Measurements from ENCODE around the gene IGF1R. TPM values are rescaled to one million over a fixed set of nuclear protein-coding genes. Genes with fewer than 3 reads are reported as not detected.

IGF1R gene
- total and polyA plus RNA-seq, 2 donors (not counting 3 experiments of a cell fraction or from before 2014, with no cell fraction given), result 16.1 to 59.1 TPM

DNA sequence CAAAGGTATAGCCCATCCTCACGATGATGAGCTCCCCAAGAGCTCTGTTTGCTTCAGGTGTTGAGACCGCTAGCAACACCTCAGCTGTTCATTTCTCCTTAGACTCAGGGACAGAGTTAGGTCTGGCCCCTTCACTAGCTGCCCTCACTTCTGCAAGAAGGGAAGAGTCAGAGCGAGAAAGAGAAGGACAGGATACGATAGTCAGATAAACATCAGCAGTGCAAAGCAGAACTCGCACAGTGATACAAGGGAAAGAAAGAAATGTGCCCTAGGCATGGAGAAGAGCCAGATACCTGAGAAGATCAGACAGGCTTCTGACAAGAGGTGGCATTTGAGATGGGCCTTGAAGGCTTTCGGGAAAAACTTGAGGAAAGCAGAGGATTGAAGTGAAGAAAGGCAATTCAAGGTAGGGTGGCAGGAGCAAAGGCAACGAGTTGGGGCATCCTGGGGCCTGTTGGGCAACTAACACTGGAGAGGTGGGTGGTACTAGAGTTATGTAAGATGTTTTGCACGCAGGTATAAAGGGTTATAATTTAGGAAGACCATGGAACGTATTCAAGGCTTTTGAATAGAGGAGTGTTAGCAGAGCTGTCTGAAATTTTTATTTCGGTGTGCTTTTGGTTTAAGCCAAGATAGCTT lies 253.2 kb downstream of the IGF1R start:
- Histone ChIP-seq H3K4me3 (replicated peaks in 1 of 3; ENCODE audit: insufficient read depth in 1 of 3, low read depth in 1 of 3, low read length in 3 of 3) (no peak overlapping the region), H3K27me3 (ENCODE audit: control insufficient read depth in 2 of 2, insufficient read depth in 2 of 2, low read length in 2 of 2) (no peaks in the 10 kb centered on the region), H3K9me3 (replicated peaks; ENCODE audit: control insufficient read depth, insufficient read depth, low read length) (no peaks in the 10 kb centered on the region), H3K36me3 (ENCODE audit: control insufficient read depth in 2 of 2, extremely low read depth in 1 of 2, insufficient read depth in 2 of 2, low read length in 2 of 2) (peaks cover 0 to 7% of the 10 kb centered on the region in 2 experiments), H2AFZ (ENCODE audit: low read depth, low read length) (no peak overlapping the region), H3K27ac (ENCODE audit: insufficient read depth, low read depth, low read length) (no peak overlapping the region), H3K4me1 (ENCODE audit: control insufficient read depth, extremely low read depth, insufficient read depth, low read length) (peaks cover 47% of the 10 kb centered on the region), H3K9me1 (replicated peaks; ENCODE audit: control insufficient read depth, extremely low read depth, insufficient read depth, low read length) (no peaks in the 10 kb centered on the region), H3K9ac (replicated peaks; ENCODE audit: extremely low read depth, insufficient read depth, low read length) (no peak overlapping the region), H4K20me1 (replicated peaks; ENCODE audit: control insufficient read depth, extremely low read depth, insufficient read depth, low read length) (no peaks in the 10 kb centered on the region), H3K4me2 (ENCODE audit: insufficient read depth, low read length) (no peak overlapping the region), H3K79me2 (ENCODE audit: control insufficient read depth, insufficient read depth, low read length) (no peaks in the 10 kb centered on the region)
- TF ChIP-seq MYC (IDR thresholded peaks at IDR 0.05; ENCODE audit: low read depth, low read length) (no peak), FOS (IDR thresholded peaks at IDR 0.05; ENCODE audit: borderline replicate concordance, insufficient read depth, low read length) (no peak), JUN (IDR thresholded peaks at IDR 0.05; ENCODE audit: borderline replicate concordance, insufficient read depth, insufficient read length, low read depth) (no peak), POLR2A (IDR thresholded peaks at IDR 0.05; ENCODE audit: low read depth, low read length) (no peak), EZH2 (IDR thresholded peaks at IDR 0.05; ENCODE audit: borderline replicate concordance, low read depth, low read length, severe bottlenecking) (no peak), POLR2AphosphoS5 (IDR thresholded peaks at IDR 0.05; ENCODE audit: insufficient read depth, low read depth, low read length) (no peak), GATA2 (IDR thresholded peaks at IDR 0.05; ENCODE audit: insufficient read depth, insufficient read length, low read depth, low read length) (no peak)
- TF ChIP-seq, protein P1, sequence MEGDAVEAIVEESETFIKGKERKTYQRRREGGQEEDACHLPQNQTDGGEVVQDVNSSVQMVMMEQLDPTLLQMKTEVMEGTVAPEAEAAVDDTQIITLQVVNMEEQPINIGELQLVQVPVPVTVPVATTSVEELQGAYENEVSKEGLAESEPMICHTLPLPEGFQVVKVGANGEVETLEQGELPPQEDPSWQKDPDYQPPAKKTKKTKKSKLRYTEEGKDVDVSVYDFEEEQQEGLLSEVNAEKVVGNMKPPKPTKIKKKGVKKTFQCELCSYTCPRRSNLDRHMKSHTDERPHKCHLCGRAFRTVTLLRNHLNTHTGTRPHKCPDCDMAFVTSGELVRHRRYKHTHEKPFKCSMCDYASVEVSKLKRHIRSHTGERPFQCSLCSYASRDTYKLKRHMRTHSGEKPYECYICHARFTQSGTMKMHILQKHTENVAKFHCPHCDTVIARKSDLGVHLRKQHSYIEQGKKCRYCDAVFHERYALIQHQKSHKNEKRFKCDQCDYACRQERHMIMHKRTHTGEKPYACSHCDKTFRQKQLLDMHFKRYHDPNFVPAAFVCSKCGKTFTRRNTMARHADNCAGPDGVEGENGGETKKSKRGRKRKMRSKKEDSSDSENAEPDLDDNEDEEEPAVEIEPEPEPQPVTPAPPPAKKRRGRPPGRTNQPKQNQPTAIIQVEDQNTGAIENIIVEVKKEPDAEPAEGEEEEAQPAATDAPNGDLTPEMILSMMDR (IDR thresholded peaks at IDR 0.05; ENCODE audit: extremely low read depth in 1 of 2, insufficient read depth in 1 of 2, low read depth in 1 of 2, low read length in 2 of 2), result no peak
- TF ChIP-seq, protein P2, sequence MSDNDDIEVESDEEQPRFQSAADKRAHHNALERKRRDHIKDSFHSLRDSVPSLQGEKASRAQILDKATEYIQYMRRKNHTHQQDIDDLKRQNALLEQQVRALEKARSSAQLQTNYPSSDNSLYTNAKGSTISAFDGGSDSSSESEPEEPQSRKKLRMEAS (IDR thresholded peaks at IDR 0.05; ENCODE audit: insufficient read depth, insufficient read length), result no peak
- intact Hi-C loops (cut with micrococcal nuclease) (no loop called here), dilution Hi-C loops (cut with MboI; ENCODE audit: extremely low pct_ligation_motif_present, low sequenced_read_pairs) (no loop called here)
- ChIA-PET CTCF (interaction anchor here (1.0 to 1.4 kb wide), 3 partner anchors 14 to 383 kb away, joined by 3 to 4 read pairs (median 4); no protein-coding TSS in a partner anchor), POLR2A (no interaction called here)
- no TSS peak for BruUV-seq (replicated peaks)
- no peak for DNase-seq (ENCODE audit: low read depth, low spot score)
- FAIRE-seq, result no peak
